Measurements from ENCODE around the gene REX1BD.

GRCh38 chr19:18635831-18636182, 47.2 kb downstream of the REX1BD start:
- TF ChIP-seq ESRRG (CRISPR knock-in tag; IDR thresholded peaks at IDR 0.05) (no peak), POU6F1 (CRISPR knock-in tag; IDR thresholded peaks at IDR 0.05; ENCODE audit: borderline replicate concordance, low read depth) (no peak), CSDC2 (CRISPR knock-in tag; IDR thresholded peaks at IDR 0.05) (no peak), PATZ1 (CRISPR knock-in tag; IDR thresholded peaks at IDR 0.05; ENCODE audit: borderline replicate concordance) (no peak), OSR1 (CRISPR knock-in tag; IDR thresholded peaks at IDR 0.05) (no peak), ARNTL (CRISPR knock-in tag; IDR thresholded peaks at IDR 0.05; ENCODE audit: borderline replicate concordance, low read depth) (no peak), ISL1 (CRISPR knock-in tag; IDR thresholded peaks at IDR 0.05) (no peak), RARB (CRISPR knock-in tag; IDR thresholded peaks at IDR 0.05) (no peak), TCF4 (CRISPR knock-in tag; IDR thresholded peaks at IDR 0.05; ENCODE audit: borderline replicate concordance) (no peak), CSRNP3 (CRISPR knock-in tag; IDR thresholded peaks at IDR 0.05) (no peak)
